Loucy (cell line): ENCODE data around the gene C6.
"Not testable (repeated sequence)": the region's sequence is repeated elsewhere in the genome, so short reads cannot be mapped to it uniquely, and the experiment has no call there.

Experiments
- H2AFZ ChIP-seq: fragments of 200-600 bp; sonication (generic); 2 replicates; pipeline ENCODE4 v1.6.0; 2016; ENCODE audit warnings: antibody characterized with exemption, mild to moderate bottlenecking, low read length, moderate library complexity
- H3F3A ChIP-seq: fragments of 200-600 bp; 2 replicates; pipeline ENCODE4 v1.6.0; 2016; ENCODE audit warnings: antibody characterized with exemption, low read depth, mild to moderate bottlenecking
- H3K27me3 ChIP-seq: fragments of 200-600 bp; sonication (generic); 2 replicates; pipeline ENCODE4 v1.6.1; 2014; ENCODE audit warnings: low read length, mild to moderate bottlenecking; ENCODE audit not compliant: insufficient read depth, poor library complexity, severe bottlenecking
- H3K36me3 ChIP-seq: fragments of 200-600 bp; sonication (generic); 2 replicates; pipeline ENCODE4 v1.6.1; 2016; ENCODE audit warnings: low read length; ENCODE audit not compliant: insufficient read depth
- H3K4me1 ChIP-seq: fragments of 200-600 bp; sonication (generic); 2 replicates; pipeline ENCODE4 v1.5.1; 2014; ENCODE audit warnings: low read length, mild to moderate bottlenecking; ENCODE audit not compliant: insufficient read depth, poor library complexity, severe bottlenecking
- H3K4me2 ChIP-seq: fragments of 200-600 bp; sonication (generic); 2 replicates; pipeline ENCODE4 v1.6.0; 2014; ENCODE audit warnings: antibody characterized with exemption, low read length, low read depth, mild to moderate bottlenecking; ENCODE audit not compliant: poor library complexity, severe bottlenecking
- H3K4me3 ChIP-seq: fragments of 200-600 bp; sonication (generic); 2 replicates; pipeline ENCODE4 v1.5.1; 2014; ENCODE audit warnings: low read length, mild to moderate bottlenecking, mixed read lengths; ENCODE audit not compliant: poor library complexity, severe bottlenecking
- H3K79me2 ChIP-seq: fragments of 200-600 bp; sonication (generic); 2 replicates; pipeline ENCODE4 v1.6.1; 2014; ENCODE audit warnings: low read length; ENCODE audit not compliant: insufficient read depth
- H3K9ac ChIP-seq: fragments of 200-600 bp; sonication (generic); 2 replicates; pipeline ENCODE4 v1.6.0; 2014; ENCODE audit warnings: mild to moderate bottlenecking, low read depth, low read length, moderate library complexity; ENCODE audit not compliant: poor library complexity, severe bottlenecking
- H3K9me2 ChIP-seq: fragments of 200-600 bp; sonication (generic); replicated peaks from 2 replicates; pipeline ENCODE4 v1.6.1; 2016; ENCODE audit warnings: low read depth, low read length, mixed read lengths
- H3K9me3 ChIP-seq: fragments of 200-600 bp; sonication (generic); 2 replicates; pipeline ENCODE4 v1.6.1; 2014; ENCODE audit warnings: mild to moderate bottlenecking, antibody characterized with exemption, low read length, low read depth; ENCODE audit not compliant: insufficient read depth
- H4K20me1 ChIP-seq: fragments of 200-600 bp; sonication (generic); 2 replicates; pipeline ENCODE4 v1.6.0; 2014; ENCODE audit warnings: antibody characterized with exemption, low read length, mild to moderate bottlenecking; ENCODE audit not compliant: insufficient read depth, poor library complexity, severe bottlenecking
- CTCF ChIP-seq: fragments of 200-600 bp; sonication (generic); conservative IDR thresholded peaks from 2 replicates; pipeline ENCODE4 v1.5.1; 2014; ENCODE audit warnings: mild to moderate bottlenecking, antibody characterized with exemption, low read length
- EZH2phosphoT487 ChIP-seq: fragments of 200-600 bp; IDR thresholded peaks from 2 replicates; pipeline ENCODE4 v1.6.1; 2018; ENCODE audit warnings: antibody characterized with exemption, mild to moderate bottlenecking, moderate library complexity, borderline replicate concordance

The C6 gene

GRCh38 chr5:41240390-41240789, 27.1 kb upstream of the C6 start:
- H3K36me3 ChIP-seq = no peaks in the 10 kb centered on the region
- TF ChIP-seq EZH2phosphoT487 (no peak), CTCF (no peak)
- H4K20me1 ChIP-seq = no peaks in the 10 kb centered on the region
- H3K4me1 ChIP-seq = no peaks in the 10 kb centered on the region
- H3F3A ChIP-seq = no peaks in the 10 kb centered on the region
- H3K4me3 ChIP-seq = no peak overlapping the region
- H3K9me3 ChIP-seq = no peaks in the 10 kb centered on the region
- H3K4me2 ChIP-seq = no peak overlapping the region
- H3K27me3 ChIP-seq = no peaks in the 10 kb centered on the region
- H3K9me2 ChIP-seq = no peaks in the 10 kb centered on the region
- H3K79me2 ChIP-seq = no peaks in the 10 kb centered on the region
- no peak overlapping the region for H2AFZ ChIP-seq
- H3K9ac ChIP-seq = no peak overlapping the region

GRCh38 chr5:41234475-41234874, 21.1 kb upstream of the C6 start:
- no peaks in the 10 kb centered on the region for H3K36me3 ChIP-seq
- H3K4me1 ChIP-seq = no peaks in the 10 kb centered on the region
- no peak overlapping the region for H3K9ac ChIP-seq
- H2AFZ ChIP-seq = no peak overlapping the region
- no peak overlapping the region for H3K4me3 ChIP-seq
- H3K79me2 ChIP-seq = no peaks in the 10 kb centered on the region
- H3K9me2 ChIP-seq = no peaks in the 10 kb centered on the region; the same call in 1 of the 2 replicates
- no peaks in the 10 kb centered on the region for H3K9me3 ChIP-seq
- H4K20me1 ChIP-seq = no peaks in the 10 kb centered on the region
- no peak overlapping the region for H3K4me2 ChIP-seq
- TF ChIP-seq EZH2phosphoT487 = no peak
- no peak for TF ChIP-seq CTCF
- H3F3A ChIP-seq = no peaks in the 10 kb centered on the region
- H3K27me3 ChIP-seq = no peaks in the 10 kb centered on the region

- H3K4me2 ChIP-seq = no peak overlapping the region
- no peaks in the 10 kb centered on the region for H3K79me2 ChIP-seq
- H4K20me1 ChIP-seq = no peaks in the 10 kb centered on the region
- no peak overlapping the region for H2AFZ ChIP-seq
- no peak for TF ChIP-seq CTCF
- TF ChIP-seq EZH2phosphoT487 = no peak
- no peaks in the 10 kb centered on the region for H3F3A ChIP-seq
- H3K27me3 ChIP-seq = no peaks in the 10 kb centered on the region
- H3K4me3 ChIP-seq = no peak overlapping the region
- no peak overlapping the region for H3K9ac ChIP-seq
- no peaks in the 10 kb centered on the region for H3K4me1 ChIP-seq
- no peaks in the 10 kb centered on the region; the same call in 1 of the 2 replicates for H3K9me2 ChIP-seq
- H3K9me3 ChIP-seq = no peaks in the 10 kb centered on the region
- H3K36me3 ChIP-seq = no peaks in the 10 kb centered on the region
Observed at GRCh38 chr5:41232797-41233196, 19.5 kb upstream of the C6 start.

- H3F3A ChIP-seq, H3K4me2 ChIP-seq, H3K9me2 ChIP-seq, H3K4me1 ChIP-seq, H3K36me3 ChIP-seq, H2AFZ ChIP-seq, H3K27me3 ChIP-seq, H3K79me2 ChIP-seq, H3K9ac ChIP-seq, H3K4me3 ChIP-seq, H4K20me1 ChIP-seq, H3K9me3 ChIP-seq: not testable (repeated sequence)
Observed at GRCh38 chr5:41230276-41230675, 16.9 kb upstream of the C6 start.
